Measurements from ENCODE around the gene SLITRK2. TPM values are rescaled to one million over a fixed set of nuclear protein-coding genes. Genes with fewer than 3 reads are reported as not detected.

The SLITRK2 gene
- polyA plus RNA-seq, 1 donor (not counting 4 experiments of a cell fraction or from before 2014, with no cell fraction given): not detected

DNA sequence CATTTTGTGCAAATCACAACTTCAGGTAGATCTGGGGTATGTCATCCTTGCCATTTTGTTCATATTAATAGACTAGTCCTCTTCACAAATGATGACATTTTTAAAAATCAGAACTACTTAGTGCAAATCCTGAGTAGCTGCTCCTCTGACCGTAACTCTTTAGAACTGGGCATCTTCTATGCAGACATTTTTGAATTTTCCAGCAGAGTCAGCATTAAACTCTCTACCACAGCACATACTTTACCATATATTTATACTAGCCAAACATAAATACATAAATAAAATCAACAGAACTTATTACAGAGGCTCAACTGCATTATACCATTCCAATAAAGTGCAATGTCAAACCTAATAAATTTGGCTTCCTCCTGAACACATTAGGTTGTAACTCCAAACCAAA, 4.5 kb upstream of the SLITRK2 start:
- Histone ChIP-seq H3K4me1 (ENCODE audit: control insufficient read depth, extremely low read depth, insufficient read depth, low read length) (no peaks in the 10 kb centered on the region), H3K79me2 (ENCODE audit: control insufficient read depth, insufficient read depth, low read length) (no peaks in the 10 kb centered on the region), H3K27ac (ENCODE audit: control insufficient read depth, insufficient read depth, low read length) (no peak overlapping the region), H3K4me2 (ENCODE audit: control insufficient read depth, extremely low read depth, insufficient read depth, low read depth, low read length) (no peak overlapping the region), H3K9me1 (ENCODE audit: control insufficient read depth, extremely low read depth, insufficient read depth, low read length) (no peaks in the 10 kb centered on the region), H3K4me3 (ENCODE audit: control insufficient read depth in 2 of 3, extremely low read depth in 1 of 3, insufficient read depth in 2 of 3, low read depth in 1 of 3, low read length in 3 of 3) (no peak overlapping the region), H3K9me3 (ENCODE audit: control insufficient read depth, low read depth, low read length) (peaks cover 2% of the 10 kb centered on the region), H4K20me1 (ENCODE audit: control insufficient read depth, extremely low read depth, insufficient read depth, low read length) (no peaks in the 10 kb centered on the region), H3K27me3 (ENCODE audit: control insufficient read depth, extremely low read depth, insufficient read depth, low read length) (peaks cover 5% of the 10 kb centered on the region), H3K9ac (ENCODE audit: control insufficient read depth, extremely low read depth, insufficient read depth, low read length) (no peak overlapping the region), H3K36me3 (ENCODE audit: control insufficient read depth in 2 of 2, extremely low read depth in 1 of 2, insufficient read depth in 2 of 2, low read length in 2 of 2) (no peaks in the 10 kb centered on the region), H2AFZ (ENCODE audit: control insufficient read depth, low read length) (no peak overlapping the region)
- no peak for DNase-seq (ENCODE audit: low read depth, low spot score)
- dilution Hi-C loops (cut with MboI; ENCODE audit: extremely low pct_ligation_motif_present, low sequenced_read_pairs): no loop called here
- TF ChIP-seq CTCF (optimal IDR thresholded peaks at IDR 0.05 in 1 of 3, IDR thresholded peaks at IDR 0.05 in 1 of 3, conservative IDR thresholded peaks at IDR 0.05 in 1 of 3; ENCODE audit: extremely low read depth in 1 of 3, insufficient read depth in 2 of 3, low read length in 3 of 3): no peak
- TF ChIP-seq EZH2 (IDR thresholded peaks at IDR 0.05; ENCODE audit: low read length): no peak
- no peak for FAIRE-seq

DNA sequence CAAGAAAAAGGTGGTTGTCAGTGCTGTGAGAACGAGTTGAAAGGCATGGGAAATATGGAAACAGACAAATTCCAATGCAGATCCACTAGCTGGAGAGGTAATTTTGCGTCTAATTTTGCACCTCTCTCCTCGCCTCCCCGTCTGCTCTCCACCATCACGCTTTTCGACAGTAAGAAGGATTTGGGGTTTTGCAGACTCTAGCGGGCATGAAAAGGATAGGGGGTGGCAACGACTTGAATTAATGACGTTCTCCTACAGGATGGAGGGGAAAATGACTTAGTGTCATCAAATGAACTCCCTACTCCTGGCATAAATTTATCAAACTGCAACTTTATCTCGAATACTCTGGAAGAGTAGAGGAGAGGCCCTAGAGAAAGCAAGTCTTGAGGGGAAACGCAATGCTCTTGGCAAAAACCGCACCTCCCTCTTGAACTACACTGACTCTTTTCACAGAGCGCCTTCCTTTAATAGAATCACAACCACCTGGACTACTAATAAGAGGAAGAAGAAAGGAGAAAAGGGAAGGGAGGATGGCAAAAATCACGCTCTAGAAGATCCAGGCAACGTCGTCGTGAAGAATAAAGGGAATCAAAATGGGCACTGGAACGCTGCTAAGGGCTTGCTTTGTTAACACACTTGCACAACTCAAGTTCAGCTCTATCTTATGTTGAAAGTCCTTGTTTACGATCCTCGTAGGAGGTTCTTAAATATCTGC, 871 bp upstream of the SLITRK2 start:
- FAIRE-seq (no peak), DNase-seq (ENCODE audit: low read depth, low spot score) (no peak)
- dilution Hi-C loops (cut with MboI; ENCODE audit: extremely low pct_ligation_motif_present, low sequenced_read_pairs): no loop called here
- H3K9ac ChIP-seq (ENCODE audit: control insufficient read depth, extremely low read depth, insufficient read depth, low read length): no peak overlapping the region
- H4K20me1 ChIP-seq (ENCODE audit: control insufficient read depth, extremely low read depth, insufficient read depth, low read length): no peaks in the 10 kb centered on the region
- H3K9me1 ChIP-seq (ENCODE audit: control insufficient read depth, extremely low read depth, insufficient read depth, low read length): no peaks in the 10 kb centered on the region
- no peaks in the 10 kb centered on the region for H3K4me1 ChIP-seq (ENCODE audit: control insufficient read depth, extremely low read depth, insufficient read depth, low read length)
- no peak overlapping the region for H2AFZ ChIP-seq (ENCODE audit: control insufficient read depth, low read length)
- no peaks in the 10 kb centered on the region for H3K79me2 ChIP-seq (ENCODE audit: control insufficient read depth, insufficient read depth, low read length)
- peaks cover 2% of the 10 kb centered on the region for H3K9me3 ChIP-seq (ENCODE audit: control insufficient read depth, low read depth, low read length)
- H3K27ac ChIP-seq (ENCODE audit: control insufficient read depth, insufficient read depth, low read length): no peak overlapping the region
- H3K27me3 ChIP-seq (ENCODE audit: control insufficient read depth, extremely low read depth, insufficient read depth, low read length): peaks cover 14% of the 10 kb centered on the region
- TF ChIP-seq CTCF (optimal IDR thresholded peaks at IDR 0.05 in 1 of 3, IDR thresholded peaks at IDR 0.05 in 1 of 3, conservative IDR thresholded peaks at IDR 0.05 in 1 of 3; ENCODE audit: extremely low read depth in 1 of 3, insufficient read depth in 2 of 3, low read length in 3 of 3): no peak
- no peak for TF ChIP-seq EZH2 (IDR thresholded peaks at IDR 0.05; ENCODE audit: low read length)
- no peaks in the 10 kb centered on the region for H3K36me3 ChIP-seq (ENCODE audit: control insufficient read depth in 2 of 2, extremely low read depth in 1 of 2, insufficient read depth in 2 of 2, low read length in 2 of 2)
- H3K4me3 ChIP-seq (ENCODE audit: control insufficient read depth in 2 of 3, extremely low read depth in 1 of 3, insufficient read depth in 2 of 3, low read depth in 1 of 3, low read length in 3 of 3): no peak overlapping the region
- H3K4me2 ChIP-seq (ENCODE audit: control insufficient read depth, extremely low read depth, insufficient read depth, low read depth, low read length): no peak overlapping the region

Measured in keratinocyte (primary cell).